ENCODE data around the gene TIPARP. TPM values are rescaled to one million over a fixed set of nuclear protein-coding genes. Genes with fewer than 3 reads are reported as not detected.

The TIPARP gene
- total and polyA plus RNA-seq, 2 of the 13 experiments (the other 11 are each of a cell fraction or from before 2014, with no cell fraction given): 7.3 to 19.7 TPM

- TF ChIP-seq HNF1A (IDR thresholded peaks at IDR 0.05; ENCODE audit: low read depth) (peak; percentile 87), HNF1A (CRISPR knock-in tag; IDR thresholded peaks at IDR 0.05; ENCODE audit: borderline replicate concordance) (peak; percentile 88; the same call in 1 of the 2 replicates), MAX (IDR thresholded peaks at IDR 0.05) (peak; percentile 84), ZNF530 (CRISPR knock-in tag; IDR thresholded peaks at IDR 0.05; ENCODE audit: low read depth) (no peak), ZSCAN22 (CRISPR knock-in tag; IDR thresholded peaks at IDR 0.05) (no peak), PLSCR1 (CRISPR knock-in tag; IDR thresholded peaks at IDR 0.05; ENCODE audit: borderline replicate concordance) (no peak), ZNF564 (CRISPR knock-in tag; IDR thresholded peaks at IDR 0.05) (no peak), NFE2L2 (IDR thresholded peaks at IDR 0.05; ENCODE audit: low read length) (no peak), ONECUT2 (CRISPR knock-in tag; IDR thresholded peaks at IDR 0.05) (no peak), RCOR2 (CRISPR knock-in tag; IDR thresholded peaks at IDR 0.05) (peak; percentile 84), PTBP1 (IDR thresholded peaks at IDR 0.05; ENCODE audit: low read depth, low read length, poor library complexity, severe bottlenecking) (no peak), CREB3 (CRISPR knock-in tag; IDR thresholded peaks at IDR 0.05) (no peak), KMT2A (CRISPR knock-in tag; IDR thresholded peaks at IDR 0.05) (peak; percentile 36; the same call in 1 of the 2 replicates), ZNF768 (CRISPR knock-in tag; IDR thresholded peaks at IDR 0.05) (no peak), TBP (CRISPR knock-in tag; IDR thresholded peaks at IDR 0.05) (no peak), KLF13 (CRISPR knock-in tag; IDR thresholded peaks at IDR 0.05) (no peak), HIVEP1 (CRISPR knock-in tag; IDR thresholded peaks at IDR 0.05) (0 out of 2 replicates have a peak, but pooled peaks have one; percentile 60), RFXANK (CRISPR knock-in tag; IDR thresholded peaks at IDR 0.05) (no peak), PITX1 (CRISPR knock-in tag; IDR thresholded peaks at IDR 0.05) (peak; percentile 85), GLI4 (CRISPR knock-in tag; IDR thresholded peaks at IDR 0.05; ENCODE audit: borderline replicate concordance) (no peak), ARID3A (IDR thresholded peaks at IDR 0.05; ENCODE audit: low read depth, low read length) (peak; percentile 83), TFAP4 (IDR thresholded peaks at IDR 0.05; ENCODE audit: borderline replicate concordance, low read depth) (peak; percentile 97), JUN (CRISPR knock-in tag; IDR thresholded peaks at IDR 0.05) (peak; percentile 70)
Measured at GRCh38 chr3:156728267-156728985, 54.0 kb downstream of the TIPARP start (continued).
